ENCODE data around the gene TICRR.

Gene TICRR

DNA sequence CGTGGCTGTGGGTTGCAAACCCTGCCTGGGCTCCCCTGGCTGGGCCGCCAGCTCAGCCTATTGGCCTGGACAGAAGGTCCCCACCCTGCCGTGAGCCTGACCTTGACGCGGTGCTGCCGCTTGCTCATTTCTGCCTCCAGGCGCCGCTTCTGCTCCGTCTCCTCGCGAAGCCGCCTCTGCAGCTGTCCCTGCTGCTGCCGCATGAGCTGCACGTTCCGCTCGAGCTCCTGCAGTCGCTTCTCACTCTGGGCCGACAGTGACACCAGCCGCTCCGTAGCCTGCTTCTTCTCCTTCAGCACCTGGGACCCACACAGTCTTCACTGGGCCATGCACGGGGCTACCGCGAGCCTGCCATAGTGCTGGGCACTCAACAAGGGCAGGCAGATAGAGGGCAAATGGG lies 58.3 kb downstream of the TICRR start:
- Histone ChIP-seq H3K79me1 (ENCODE audit: low read length) (no peaks in the 10 kb centered on the region), H3K9ac (ENCODE audit: low read length) (no peak overlapping the region), H3K4me2 (ENCODE audit: low read length) (no peak overlapping the region), H2BK120ac (ENCODE audit: low read depth, low read length) (no peak overlapping the region), H3K56ac (ENCODE audit: low read length) (no peak overlapping the region), H3K36me3 (ENCODE audit: control insufficient read depth, insufficient read depth, low read length) (peaks cover 33% of the 10 kb centered on the region), H3K4ac (ENCODE audit: low read depth, low read length) (no peak overlapping the region), H2BK15ac (replicated peaks; ENCODE audit: low read depth) (no peak overlapping the region), H3K27me3 (ENCODE audit: insufficient read depth, low read length, poor library complexity) (no peaks in the 10 kb centered on the region), H3K4me3 (ENCODE audit: low read length) (no peak overlapping the region), H4K5ac (ENCODE audit: low read length) (no peak overlapping the region), H3K27ac (ENCODE audit: low read depth, low read length) (no peak overlapping the region), H2AK5ac (ENCODE audit: low read length) (no peak overlapping the region), H3K23ac (ENCODE audit: low read length) (no peak overlapping the region), H3K79me2 (ENCODE audit: control insufficient read depth, insufficient read depth, low read length) (no peaks in the 10 kb centered on the region), H4K8ac (ENCODE audit: low read depth, low read length) (no peak overlapping the region), H2BK5ac (ENCODE audit: low read length) (no peak overlapping the region), H3K18ac (ENCODE audit: low read length) (no peak overlapping the region), H3K4me1 (ENCODE audit: control insufficient read depth, low read depth, low read length) (no peaks in the 10 kb centered on the region)
- WGBS (ENCODE audit: extremely low coverage, insufficient coverage, low lambda C conversion rate): no CpG with 5 or more reads among the region's 23 CpGs
- no peak for DNase-seq

DNA sequence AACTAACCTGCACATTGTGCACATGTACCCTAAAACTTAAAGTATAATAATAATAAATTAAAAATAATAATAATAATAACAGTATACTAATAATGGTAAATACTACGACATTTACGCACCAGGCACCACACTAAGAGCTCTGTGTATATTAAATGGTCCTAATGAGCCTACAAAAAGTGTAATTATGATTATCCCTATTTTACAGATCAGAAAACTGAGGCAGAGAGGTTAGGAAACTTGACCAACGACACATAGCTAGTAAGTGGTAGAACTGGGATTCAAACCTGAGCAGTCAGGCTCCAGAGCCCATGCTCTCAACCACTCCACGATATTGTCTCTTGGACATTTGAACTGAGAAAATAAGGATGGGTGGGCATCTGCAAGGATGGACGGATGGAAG lies 65.0 kb downstream of the TICRR start:
- Histone ChIP-seq H2AK5ac (ENCODE audit: low read length) (no peak overlapping the region), H3K27me3 (ENCODE audit: insufficient read depth, low read length, poor library complexity) (no peaks in the 10 kb centered on the region), H3K4me1 (ENCODE audit: control insufficient read depth, low read depth, low read length) (no peaks in the 10 kb centered on the region), H3K56ac (ENCODE audit: low read length) (no peak overlapping the region), H3K4me2 (ENCODE audit: low read length) (no peak overlapping the region), H2BK5ac (ENCODE audit: low read length) (no peak overlapping the region), H4K5ac (ENCODE audit: low read length) (no peak overlapping the region), H3K79me2 (ENCODE audit: control insufficient read depth, insufficient read depth, low read length) (no peaks in the 10 kb centered on the region), H3K4me3 (ENCODE audit: low read length) (no peak overlapping the region), H3K4ac (ENCODE audit: low read depth, low read length) (no peak overlapping the region), H3K79me1 (ENCODE audit: low read length) (no peaks in the 10 kb centered on the region), H3K27ac (ENCODE audit: low read depth, low read length) (no peak overlapping the region), H3K9ac (ENCODE audit: low read length) (no peak overlapping the region), H2BK15ac (replicated peaks; ENCODE audit: low read depth) (no peak overlapping the region), H3K23ac (ENCODE audit: low read length) (no peak overlapping the region), H3K36me3 (ENCODE audit: control insufficient read depth, insufficient read depth, low read length) (peaks cover 6% of the 10 kb centered on the region), H3K18ac (ENCODE audit: low read length) (no peak overlapping the region), H4K8ac (ENCODE audit: low read depth, low read length) (no peak overlapping the region), H2BK120ac (ENCODE audit: low read depth, low read length) (no peak overlapping the region)
- no peak for DNase-seq
- no CpG with 5 or more reads among the region's 5 CpGs for WGBS (ENCODE audit: extremely low coverage, insufficient coverage, low lambda C conversion rate)

DNA sequence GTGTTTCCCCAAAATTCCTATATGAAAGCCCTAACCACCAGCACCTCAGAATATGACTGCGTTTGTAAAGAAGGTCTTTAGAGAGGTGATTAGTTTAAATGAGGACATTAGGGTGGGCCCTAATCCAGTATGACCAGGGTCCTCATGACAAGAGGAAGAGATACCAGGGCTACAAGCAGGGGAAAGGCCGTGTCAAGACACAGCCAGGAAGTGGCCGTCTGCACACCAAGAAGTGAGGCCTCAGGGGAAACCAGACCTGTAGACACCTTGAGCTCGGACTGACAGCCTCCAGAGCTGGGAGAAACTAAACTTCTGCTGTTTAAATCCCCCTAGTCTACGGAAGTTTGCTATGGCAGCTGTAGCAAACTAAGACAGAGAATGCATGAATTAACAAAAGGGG lies 65.8 kb downstream of the TICRR start:
- Histone ChIP-seq H3K4ac (ENCODE audit: low read depth, low read length) (no peak overlapping the region), H3K36me3 (ENCODE audit: control insufficient read depth, insufficient read depth, low read length) (peaks cover 8% of the 10 kb centered on the region), H3K4me1 (ENCODE audit: control insufficient read depth, low read depth, low read length) (no peaks in the 10 kb centered on the region), H3K27ac (ENCODE audit: low read depth, low read length) (no peak overlapping the region), H3K23ac (ENCODE audit: low read length) (no peak overlapping the region), H2AK5ac (ENCODE audit: low read length) (no peak overlapping the region), H3K27me3 (ENCODE audit: insufficient read depth, low read length, poor library complexity) (no peaks in the 10 kb centered on the region), H3K79me2 (ENCODE audit: control insufficient read depth, insufficient read depth, low read length) (no peaks in the 10 kb centered on the region), H3K56ac (ENCODE audit: low read length) (no peak overlapping the region), H4K5ac (ENCODE audit: low read length) (no peak overlapping the region), H2BK120ac (ENCODE audit: low read depth, low read length) (no peak overlapping the region), H3K18ac (ENCODE audit: low read length) (no peak overlapping the region), H3K4me2 (ENCODE audit: low read length) (no peak overlapping the region), H2BK15ac (replicated peaks; ENCODE audit: low read depth) (no peak overlapping the region), H2BK5ac (ENCODE audit: low read length) (no peak overlapping the region), H4K8ac (ENCODE audit: low read depth, low read length) (no peak overlapping the region), H3K4me3 (ENCODE audit: low read length) (no peak overlapping the region), H3K9ac (ENCODE audit: low read length) (no peak overlapping the region), H3K79me1 (ENCODE audit: low read length) (no peaks in the 10 kb centered on the region)
- no CpG with 5 or more reads among the region's 5 CpGs for WGBS (ENCODE audit: extremely low coverage, insufficient coverage, low lambda C conversion rate)
- no peak for DNase-seq

DNA sequence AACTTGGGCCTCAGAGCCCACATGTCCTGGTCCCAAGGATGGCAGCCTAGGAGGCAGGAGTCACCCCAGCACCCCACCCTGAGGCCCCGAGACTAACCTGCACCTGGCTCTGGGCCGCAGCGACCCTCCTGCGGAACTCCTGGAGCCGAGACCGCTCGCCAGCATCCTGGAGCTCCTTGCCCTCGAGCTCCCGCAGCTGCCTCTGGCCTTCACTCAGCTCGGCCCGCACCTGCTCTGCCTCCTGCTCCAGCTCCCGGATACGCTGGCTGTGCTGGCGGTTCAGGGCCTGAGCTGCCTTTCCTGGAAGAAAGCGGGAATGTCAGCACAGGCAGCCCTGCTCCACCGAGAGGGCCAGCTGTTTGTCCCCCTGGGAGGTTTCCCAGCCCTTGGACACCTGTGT lies 66.8 kb downstream of the TICRR start:
- Histone ChIP-seq H3K36me3 (ENCODE audit: control insufficient read depth, insufficient read depth, low read length) (peaks cover 8% of the 10 kb centered on the region), H3K4me3 (ENCODE audit: low read length) (no peak overlapping the region)

DNA sequence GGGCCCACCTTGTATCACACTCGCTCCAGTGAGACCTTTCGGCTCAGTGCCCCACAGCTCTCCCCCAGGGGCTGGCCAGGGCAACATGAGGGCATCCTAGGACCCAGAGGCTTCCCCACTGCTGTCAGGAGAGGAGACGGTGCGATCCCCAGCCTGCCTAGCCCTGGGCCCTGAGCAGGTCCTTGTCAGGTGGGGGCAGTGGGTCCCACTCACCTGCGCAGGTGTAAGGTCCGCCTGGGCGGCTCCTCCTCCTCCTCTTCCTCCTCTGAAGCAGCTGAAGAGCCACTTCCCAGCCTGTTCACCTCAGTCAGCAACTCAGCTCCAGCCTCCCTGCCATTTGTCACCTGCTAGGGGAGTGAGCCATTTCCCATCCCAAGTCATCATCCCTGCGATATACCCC lies 70.4 kb downstream of the TICRR start:
- WGBS (ENCODE audit: extremely low coverage, insufficient coverage, low lambda C conversion rate): no CpG with 5 or more reads among the region's 8 CpGs
- no peak overlapping the region for H3K56ac ChIP-seq (ENCODE audit: low read length)
- H3K9ac ChIP-seq (ENCODE audit: low read length): no peak overlapping the region
- no peaks in the 10 kb centered on the region for H3K4me1 ChIP-seq (ENCODE audit: control insufficient read depth, low read depth, low read length)
- no peak overlapping the region for H3K27ac ChIP-seq (ENCODE audit: low read depth, low read length)
- no peak overlapping the region for H3K23ac ChIP-seq (ENCODE audit: low read length)
- no peak overlapping the region for H2BK15ac ChIP-seq (replicated peaks; ENCODE audit: low read depth)
- no peak overlapping the region for H2BK120ac ChIP-seq (ENCODE audit: low read depth, low read length)
- H2BK5ac ChIP-seq (ENCODE audit: low read length): no peak overlapping the region
- no peak for DNase-seq
- no peak overlapping the region for H3K18ac ChIP-seq (ENCODE audit: low read length)
- H3K27me3 ChIP-seq (ENCODE audit: insufficient read depth, low read length, poor library complexity): no peaks in the 10 kb centered on the region
- no peak overlapping the region for H4K8ac ChIP-seq (ENCODE audit: low read depth, low read length)
- H2AK5ac ChIP-seq (ENCODE audit: low read length): no peak overlapping the region
- H3K4me3 ChIP-seq (ENCODE audit: low read length): no peak overlapping the region
- no peak overlapping the region for H4K5ac ChIP-seq (ENCODE audit: low read length)
- H3K4me2 ChIP-seq (ENCODE audit: low read length): no peak overlapping the region
- H3K4ac ChIP-seq (ENCODE audit: low read depth, low read length): no peak overlapping the region
- peaks cover 8% of the 10 kb centered on the region for H3K36me3 ChIP-seq (ENCODE audit: control insufficient read depth, insufficient read depth, low read length)
- H3K79me2 ChIP-seq (ENCODE audit: control insufficient read depth, insufficient read depth, low read length): no peaks in the 10 kb centered on the region
- peaks cover 2% of the 10 kb centered on the region for H3K79me1 ChIP-seq (ENCODE audit: low read length)

More for the DNA sequence above, 66.8 kb downstream of the TICRR start:
- Histone ChIP-seq H3K79me2 (ENCODE audit: control insufficient read depth, insufficient read depth, low read length) (no peaks in the 10 kb centered on the region), H2BK5ac (ENCODE audit: low read length) (no peak overlapping the region), H4K5ac (ENCODE audit: low read length) (no peak overlapping the region), H3K18ac (ENCODE audit: low read length) (no peak overlapping the region), H4K8ac (ENCODE audit: low read depth, low read length) (no peak overlapping the region), H2BK15ac (replicated peaks; ENCODE audit: low read depth) (no peak overlapping the region), H3K79me1 (ENCODE audit: low read length) (no peaks in the 10 kb centered on the region), H3K4me2 (ENCODE audit: low read length) (no peak overlapping the region), H3K9ac (ENCODE audit: low read length) (no peak overlapping the region), H3K23ac (ENCODE audit: low read length) (no peak overlapping the region), H2BK120ac (ENCODE audit: low read depth, low read length) (no peak overlapping the region), H3K27me3 (ENCODE audit: insufficient read depth, low read length, poor library complexity) (no peaks in the 10 kb centered on the region), H3K4me1 (ENCODE audit: control insufficient read depth, low read depth, low read length) (no peaks in the 10 kb centered on the region), H3K27ac (ENCODE audit: low read depth, low read length) (no peak overlapping the region), H3K56ac (ENCODE audit: low read length) (no peak overlapping the region), H2AK5ac (ENCODE audit: low read length) (no peak overlapping the region), H3K4ac (ENCODE audit: low read depth, low read length) (no peak overlapping the region)
- no peak for DNase-seq
- no CpG with 5 or more reads among the region's 16 CpGs for WGBS (ENCODE audit: extremely low coverage, insufficient coverage, low lambda C conversion rate)

DNA sequence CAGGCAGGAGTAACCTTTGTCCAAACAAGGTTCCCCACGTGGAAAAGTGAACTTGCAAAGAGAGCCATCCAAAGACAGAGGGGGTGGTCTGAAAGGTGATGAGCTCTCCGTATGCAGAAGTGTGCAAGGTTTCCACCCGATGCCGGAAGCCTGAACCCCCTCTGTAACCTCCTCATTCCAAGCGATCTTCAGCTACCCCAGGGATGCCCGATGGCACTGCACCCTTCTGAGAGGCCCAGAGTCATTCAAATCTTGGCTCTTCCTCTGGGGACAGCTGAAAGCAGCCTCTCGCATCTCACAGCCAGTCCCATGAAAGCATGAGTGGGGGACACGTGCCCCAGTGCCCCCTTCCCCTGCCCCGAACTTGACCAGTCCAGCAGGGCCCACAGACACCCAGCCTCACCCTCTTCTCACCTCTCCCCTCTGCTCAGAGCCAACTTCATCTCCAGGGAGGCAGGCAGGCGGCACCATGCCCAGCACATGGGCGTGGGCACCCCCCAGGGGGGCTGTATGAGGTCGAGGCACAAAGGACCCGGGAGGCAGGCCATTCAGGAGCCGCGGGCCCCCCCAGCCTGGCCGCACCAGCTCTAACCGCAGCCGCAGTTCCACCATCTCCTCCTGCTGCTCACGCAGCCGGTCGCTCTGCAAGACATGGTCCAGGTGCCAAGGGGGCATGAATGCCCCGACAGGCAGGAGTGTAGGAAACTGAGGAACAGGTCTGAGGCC lies 71.3 kb downstream of the TICRR start:
- Histone ChIP-seq H3K4ac (ENCODE audit: low read depth, low read length) (no peak overlapping the region), H3K18ac (ENCODE audit: low read length) (no peak overlapping the region), H2BK5ac (ENCODE audit: low read length) (no peak overlapping the region), H3K36me3 (ENCODE audit: control insufficient read depth, insufficient read depth, low read length) (peaks cover 3% of the 10 kb centered on the region), H3K4me3 (ENCODE audit: low read length) (no peak overlapping the region), H2BK120ac (ENCODE audit: low read depth, low read length) (no peak overlapping the region), H3K9ac (ENCODE audit: low read length) (no peak overlapping the region), H3K4me2 (ENCODE audit: low read length) (no peak overlapping the region), H4K5ac (ENCODE audit: low read length) (no peak overlapping the region), H3K27me3 (ENCODE audit: insufficient read depth, low read length, poor library complexity) (no peaks in the 10 kb centered on the region), H4K8ac (ENCODE audit: low read depth, low read length) (no peak overlapping the region), H2AK5ac (ENCODE audit: low read length) (no peak overlapping the region), H3K79me1 (ENCODE audit: low read length) (peaks cover 2% of the 10 kb centered on the region), H3K23ac (ENCODE audit: low read length) (no peak overlapping the region), H3K4me1 (ENCODE audit: control insufficient read depth, low read depth, low read length) (no peaks in the 10 kb centered on the region), H2BK15ac (replicated peaks; ENCODE audit: low read depth) (no peak overlapping the region), H3K79me2 (ENCODE audit: control insufficient read depth, insufficient read depth, low read length) (no peaks in the 10 kb centered on the region), H3K56ac (ENCODE audit: low read length) (no peak overlapping the region), H3K27ac (ENCODE audit: low read depth, low read length) (no peak overlapping the region)
- no CpG with 5 or more reads among the region's 22 CpGs for WGBS (ENCODE audit: extremely low coverage, insufficient coverage, low lambda C conversion rate)
- DNase-seq: no peak
